GM23248 (cell line): Measurements from ENCODE around the gene DLGAP3.

Experiments
- EZH2 ChIP-seq: fragments of 200-600 bp; sonication (generic); IDR thresholded peaks from 2 replicates; pipeline ENCODE4 v1.6.1; 2018; ENCODE audit warnings: antibody characterized with exemption, mild to moderate bottlenecking; ENCODE audit not compliant: insufficient read depth, poor library complexity, severe bottlenecking
- EZH2phosphoT487 ChIP-seq: fragments of 200-600 bp; sonication (generic); IDR thresholded peaks from 2 replicates; pipeline ENCODE4 v1.6.1; 2018; ENCODE audit warnings: antibody characterized with exemption, moderate library complexity, mild to moderate bottlenecking, low read depth; ENCODE audit not compliant: insufficient read depth

DNA sequence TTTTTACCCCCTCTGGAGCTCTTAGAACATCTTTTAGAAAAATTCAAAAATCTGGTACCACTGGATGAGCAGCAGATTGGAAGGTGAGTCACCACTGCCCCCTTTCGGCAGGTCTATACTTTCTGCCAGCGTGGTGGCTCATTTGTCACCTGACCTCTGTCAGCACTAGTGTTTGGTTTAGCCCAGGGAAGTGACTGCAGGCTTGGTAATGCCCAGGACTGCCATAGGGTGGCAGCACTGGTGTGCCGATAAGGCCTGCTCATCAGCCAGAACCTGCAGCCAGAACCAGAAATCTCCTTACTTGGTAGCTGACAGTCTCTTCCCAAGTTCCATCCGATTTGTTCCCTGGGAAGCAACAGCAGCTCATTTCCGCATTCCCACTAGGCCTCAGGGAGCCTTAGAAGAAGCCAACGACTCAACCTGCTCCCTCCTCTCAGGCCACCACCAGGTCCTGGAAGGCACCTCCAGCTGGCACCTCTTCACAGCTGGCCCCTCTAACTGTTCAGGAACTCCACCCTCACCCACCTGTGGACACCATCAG is 76.7 kb downstream of the DLGAP3 start:
- TF ChIP-seq EZH2 (no peak), EZH2phosphoT487 (no peak)
